HG03095 (cell line): ENCODE data around the gene CCDC160.

ENCODE experiments used
- ATAC-seq: cut with Tn5 transposase; IDR thresholded peaks from one replicate; pipeline ENCODE4 v1.9.1; 2021; ENCODE audit warnings: moderate library complexity; ENCODE audit not compliant: unreplicated experiment

CCDC160 gene

GRCh38 chrX:134294548-134294947, 57.6 kb downstream of the CCDC160 start:
- no peak for ATAC-seq
